ENCODE results near the gene POR. TPM values are rescaled to one million over a fixed set of nuclear protein-coding genes. Genes with fewer than 3 reads are reported as not detected.
"Not testable (repeated sequence)": the region's sequence is repeated elsewhere in the genome, so short reads cannot be mapped to it uniquely, and the experiment has no call there.

The POR gene
- total RNA-seq, 1 experiment from 2014 or later = 56.8 TPM

- no peak for DNase-seq (ENCODE audit: low read depth)
Observed at GRCh38 chr7:75884476-75884875, 30.5 kb upstream of the POR start.

GRCh38 chr7:75885036-75885435, 29.9 kb upstream of the POR start:
- DNase-seq (ENCODE audit: low read depth) = no peak

- no peak for DNase-seq (ENCODE audit: low read depth)
Observed at GRCh38 chr7:75887669-75888369, 27.1 kb upstream of the POR start.

GRCh38 chr7:75888464-75889222, 26.3 kb upstream of the POR start:
- DNase-seq (ENCODE audit: low read depth) = peak; percentile 43

- no peak for DNase-seq (ENCODE audit: low read depth)
Observed at GRCh38 chr7:75889223-75889825, 25.6 kb upstream of the POR start.

- DNase-seq (ENCODE audit: low read depth) = peak; percentile 92
Observed at GRCh38 chr7:75889826-75890225, 25.1 kb upstream of the POR start.

GRCh38 chr7:75891237-75891636, 23.7 kb upstream of the POR start:
- not testable (repeated sequence) for DNase-seq (ENCODE audit: low read depth)

- DNase-seq (ENCODE audit: low read depth) = no peak
Observed at GRCh38 chr7:75891815-75892411, 23.0 kb upstream of the POR start.

- peak; percentile 73 for DNase-seq (ENCODE audit: low read depth)
Observed at GRCh38 chr7:75892634-75893272, 22.2 kb upstream of the POR start.

- no peak for DNase-seq (ENCODE audit: low read depth)
Observed at GRCh38 chr7:75896803-75897327, 18.1 kb upstream of the POR start.

- DNase-seq (ENCODE audit: low read depth) = no peak
Observed at GRCh38 chr7:75900617-75901315, 14.2 kb upstream of the POR start.

- peak; percentile 73 for DNase-seq (ENCODE audit: low read depth)
Observed at GRCh38 chr7:75905785-75906604, 9.0 kb upstream of the POR start.

GRCh38 chr7:75906991-75907667, 7.8 kb upstream of the POR start:
- DNase-seq (ENCODE audit: low read depth) = no peak

- DNase-seq (ENCODE audit: low read depth) = not testable (repeated sequence)
Observed at GRCh38 chr7:75907668-75908039, 7.3 kb upstream of the POR start.

GRCh38 chr7:75909521-75910132, 5.3 kb upstream of the POR start:
- DNase-seq (ENCODE audit: low read depth) = no peak

GRCh38 chr7:75911186-75911585, 3.8 kb upstream of the POR start:
- DNase-seq (ENCODE audit: low read depth) = not testable (repeated sequence)

- no peak for DNase-seq (ENCODE audit: low read depth)
Observed at GRCh38 chr7:75913437-75913836, 1.5 kb upstream of the POR start.

- no peak for DNase-seq (ENCODE audit: low read depth)
Observed at GRCh38 chr7:75914169-75914654, 743 bp upstream of the POR start.

Measured in M059J (cell line).